ENCODE results near the gene CCNH.

Gene CCNH

DNA sequence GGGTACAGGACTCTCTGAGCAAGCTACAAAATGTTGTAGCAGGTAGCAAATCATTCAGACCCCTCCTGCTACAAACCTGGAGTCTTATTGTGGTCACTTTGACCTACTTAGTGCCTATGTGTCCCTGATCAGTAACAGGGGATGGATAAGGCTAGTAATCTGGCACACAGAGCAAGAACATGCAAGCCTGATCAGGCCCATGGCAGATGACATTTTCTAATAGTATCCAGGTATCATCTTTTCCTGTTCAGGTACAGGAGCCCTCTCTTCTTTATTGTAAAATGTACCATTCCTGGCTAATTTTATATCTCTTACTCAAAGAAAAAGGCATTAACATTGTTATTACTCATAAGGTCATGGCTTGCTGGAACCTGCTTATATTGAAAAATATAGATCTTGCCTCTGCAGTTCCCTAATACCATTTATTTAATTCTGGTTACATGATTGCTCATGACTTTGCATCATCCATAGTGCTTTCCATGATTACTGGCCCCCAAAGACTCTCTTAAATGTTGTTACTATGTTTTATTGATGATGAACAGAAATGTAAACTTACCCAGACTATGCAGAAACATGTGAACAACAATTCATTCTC is 18.2 kb upstream of the CCNH start:
- Histone ChIP-seq H3K27me3 (ENCODE audit: control insufficient read depth, insufficient read depth, low read length) (no peaks in the 10 kb centered on the region), H3K36me3 (ENCODE audit: control insufficient read depth, insufficient read depth, low read length) (no peaks in the 10 kb centered on the region), H3K9me3 (ENCODE audit: control insufficient read depth, insufficient read depth, low read length) (no peaks in the 10 kb centered on the region), H3K4me1 (ENCODE audit: control insufficient read depth, insufficient read depth, low read length) (no peaks in the 10 kb centered on the region), H3K4me3 (ENCODE audit: low read depth, low read length) (no peak overlapping the region), H3K27ac (ENCODE audit: low read depth, low read length) (no peak overlapping the region), H3K9ac (ENCODE audit: low read depth, low read length) (no peak overlapping the region)

DNA sequence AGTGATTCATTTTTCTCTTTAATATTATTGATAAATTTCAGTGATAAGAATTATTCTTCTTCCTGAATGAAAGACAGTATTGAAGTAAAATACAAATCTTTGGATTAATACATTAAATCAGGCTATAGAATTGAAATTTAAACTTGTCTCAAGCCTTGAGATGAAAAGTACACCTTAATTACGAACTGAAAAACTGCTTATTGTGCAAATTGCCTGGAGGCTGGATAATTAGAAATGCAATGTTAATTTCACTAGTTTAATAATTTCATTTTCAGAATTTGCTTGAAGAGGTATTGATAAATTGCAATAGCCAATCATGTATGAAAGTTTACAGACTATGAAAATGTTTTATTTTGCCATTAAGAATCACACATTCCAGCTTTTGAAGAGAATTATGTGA is 11.0 kb upstream of the CCNH start:
- Histone ChIP-seq H3K27ac (ENCODE audit: low read depth, low read length) (no peak overlapping the region), H3K36me3 (ENCODE audit: control insufficient read depth, insufficient read depth, low read length) (no peaks in the 10 kb centered on the region), H3K9ac (ENCODE audit: low read depth, low read length) (no peak overlapping the region), H3K4me3 (ENCODE audit: low read depth, low read length) (no peak overlapping the region), H3K27me3 (ENCODE audit: control insufficient read depth, insufficient read depth, low read length) (no peaks in the 10 kb centered on the region), H3K9me3 (ENCODE audit: control insufficient read depth, insufficient read depth, low read length) (no peaks in the 10 kb centered on the region), H3K4me1 (ENCODE audit: control insufficient read depth, insufficient read depth, low read length) (no peaks in the 10 kb centered on the region)

DNA sequence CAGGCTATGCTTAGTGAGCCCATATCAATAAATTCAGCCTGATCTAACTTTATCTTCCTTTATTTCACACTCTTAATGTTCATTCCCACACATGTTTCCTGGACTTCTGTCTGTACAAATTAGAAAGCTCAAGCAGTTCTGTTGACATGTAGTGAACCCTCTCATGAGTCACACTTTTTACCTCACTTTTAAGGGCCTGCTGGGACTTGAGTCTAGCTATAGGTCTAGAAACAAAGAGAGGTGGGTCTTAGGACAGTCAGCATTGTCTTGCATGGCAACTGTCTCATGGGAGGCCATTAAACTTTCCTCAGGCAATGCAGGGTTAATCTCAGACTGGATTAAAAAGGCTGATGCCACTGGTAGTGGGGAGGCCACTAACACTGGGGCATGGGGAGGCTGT is 8.6 kb upstream of the CCNH start:
- H3K36me3 ChIP-seq (ENCODE audit: control insufficient read depth, insufficient read depth, low read length): no peaks in the 10 kb centered on the region
- H3K9me3 ChIP-seq (ENCODE audit: control insufficient read depth, insufficient read depth, low read length): no peaks in the 10 kb centered on the region
- no peak overlapping the region for H3K4me3 ChIP-seq (ENCODE audit: low read depth, low read length)
- no peaks in the 10 kb centered on the region for H3K27me3 ChIP-seq (ENCODE audit: control insufficient read depth, insufficient read depth, low read length)
- no peak overlapping the region for H3K9ac ChIP-seq (ENCODE audit: low read depth, low read length)
- no peaks in the 10 kb centered on the region for H3K4me1 ChIP-seq (ENCODE audit: control insufficient read depth, insufficient read depth, low read length)
- no peak overlapping the region for H3K27ac ChIP-seq (ENCODE audit: low read depth, low read length)

DNA sequence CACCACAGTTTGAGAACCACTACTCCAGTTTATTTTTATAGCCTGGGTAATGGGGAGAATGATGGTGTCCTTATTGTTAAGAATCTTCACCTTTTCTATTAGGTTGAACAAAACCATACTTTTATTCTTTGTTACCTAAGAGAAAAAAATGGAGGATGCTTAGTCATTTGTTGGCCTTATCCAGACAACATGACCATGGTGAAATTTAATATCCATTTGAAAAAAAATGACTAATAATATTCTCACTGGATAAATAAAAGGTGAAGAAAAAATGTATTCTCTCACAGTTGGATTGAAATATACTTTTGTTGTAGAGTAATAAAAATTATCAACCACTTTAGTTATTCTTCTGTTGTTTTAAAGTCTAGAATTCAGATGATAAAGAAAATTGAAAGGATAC is 5.8 kb upstream of the CCNH start:
- Histone ChIP-seq H3K27ac (ENCODE audit: low read depth, low read length) (no peak overlapping the region), H3K9me3 (ENCODE audit: control insufficient read depth, insufficient read depth, low read length) (no peaks in the 10 kb centered on the region), H3K9ac (ENCODE audit: low read depth, low read length) (no peak overlapping the region)

DNA sequence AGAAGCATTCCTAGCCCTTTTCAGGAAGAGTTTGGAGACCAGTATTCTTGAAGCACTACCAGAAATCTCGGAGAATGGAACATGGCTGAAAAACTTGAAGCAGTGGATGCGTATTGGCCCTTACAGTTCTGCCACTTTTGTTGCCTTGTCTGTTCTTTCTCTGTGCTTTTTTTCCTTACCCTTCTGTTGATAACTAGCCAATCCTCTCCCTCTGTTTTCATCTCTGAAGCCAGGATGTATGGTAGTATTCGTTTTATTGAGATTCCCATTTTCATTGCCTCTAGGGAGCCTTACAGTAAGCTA is 564 bp upstream of the CCNH start:
- no peaks in the 10 kb centered on the region for H3K9me3 ChIP-seq (ENCODE audit: control insufficient read depth, insufficient read depth, low read length)
- peak overlapping the region; percentile 94 for H3K27ac ChIP-seq (ENCODE audit: low read depth, low read length)
- peak overlapping the region; percentile 54; the same call in 1 of the 2 replicates for H3K9ac ChIP-seq (ENCODE audit: low read depth, low read length)
- H3K4me3 ChIP-seq (ENCODE audit: low read depth, low read length): peak overlapping the region; percentile 95
- H3K36me3 ChIP-seq (ENCODE audit: control insufficient read depth, insufficient read depth, low read length): peaks cover 29% of the 10 kb centered on the region
- H3K4me1 ChIP-seq (ENCODE audit: control insufficient read depth, insufficient read depth, low read length): peaks cover 5% of the 10 kb centered on the region; the same call in 1 of the 2 replicates
- no peaks in the 10 kb centered on the region for H3K27me3 ChIP-seq (ENCODE audit: control insufficient read depth, insufficient read depth, low read length)

More for the DNA sequence above, 5.8 kb upstream of the CCNH start:
- H3K4me1 ChIP-seq (ENCODE audit: control insufficient read depth, insufficient read depth, low read length): no peaks in the 10 kb centered on the region
- H3K4me3 ChIP-seq (ENCODE audit: low read depth, low read length): no peak overlapping the region
- H3K36me3 ChIP-seq (ENCODE audit: control insufficient read depth, insufficient read depth, low read length): no peaks in the 10 kb centered on the region
- H3K27me3 ChIP-seq (ENCODE audit: control insufficient read depth, insufficient read depth, low read length): no peaks in the 10 kb centered on the region

DNA sequence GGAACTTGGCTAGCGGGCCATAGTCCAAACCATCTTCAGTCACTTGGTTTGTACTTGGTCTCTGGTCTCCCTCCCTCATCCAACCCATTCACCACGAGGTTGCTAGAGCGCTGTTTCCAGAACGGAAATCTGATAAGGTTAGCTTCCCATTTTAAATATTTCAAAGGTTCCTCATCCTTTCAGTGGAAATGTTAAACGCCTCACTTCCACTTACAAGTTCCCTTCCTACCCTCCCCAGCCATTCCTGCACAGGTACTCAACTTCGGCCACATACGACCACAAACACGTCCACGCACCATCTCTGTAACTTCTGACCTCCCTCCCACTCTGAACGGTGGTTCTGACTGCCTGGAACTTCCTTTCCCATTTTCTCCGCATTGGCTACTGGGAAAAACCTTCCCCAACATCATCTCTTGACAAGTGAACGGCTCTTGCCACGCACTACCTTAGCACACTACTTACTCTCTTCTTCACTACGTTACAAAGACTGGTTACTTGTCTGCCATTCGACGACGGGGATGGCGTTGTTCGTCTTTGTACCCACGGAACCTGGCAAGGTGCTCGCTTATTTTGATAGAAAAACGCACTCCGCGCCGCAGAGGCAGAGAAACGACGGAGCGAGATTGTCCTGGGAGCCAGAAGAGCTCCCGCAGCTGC is 629 bp downstream of the CCNH start:
- peaks cover 41% of the 10 kb centered on the region for H3K36me3 ChIP-seq (ENCODE audit: control insufficient read depth, insufficient read depth, low read length)
- peak overlapping the region; percentile 85 for H3K9ac ChIP-seq (ENCODE audit: low read depth, low read length)
- no peaks in the 10 kb centered on the region for H3K27me3 ChIP-seq (ENCODE audit: control insufficient read depth, insufficient read depth, low read length)
- H3K4me1 ChIP-seq (ENCODE audit: control insufficient read depth, insufficient read depth, low read length): peaks cover 5% of the 10 kb centered on the region; the same call in 1 of the 2 replicates
- H3K9me3 ChIP-seq (ENCODE audit: control insufficient read depth, insufficient read depth, low read length): no peaks in the 10 kb centered on the region
- peak overlapping the region; percentile 94 for H3K27ac ChIP-seq (ENCODE audit: low read depth, low read length)
- H3K4me3 ChIP-seq (ENCODE audit: low read depth, low read length): peak overlapping the region; percentile 95

DNA sequence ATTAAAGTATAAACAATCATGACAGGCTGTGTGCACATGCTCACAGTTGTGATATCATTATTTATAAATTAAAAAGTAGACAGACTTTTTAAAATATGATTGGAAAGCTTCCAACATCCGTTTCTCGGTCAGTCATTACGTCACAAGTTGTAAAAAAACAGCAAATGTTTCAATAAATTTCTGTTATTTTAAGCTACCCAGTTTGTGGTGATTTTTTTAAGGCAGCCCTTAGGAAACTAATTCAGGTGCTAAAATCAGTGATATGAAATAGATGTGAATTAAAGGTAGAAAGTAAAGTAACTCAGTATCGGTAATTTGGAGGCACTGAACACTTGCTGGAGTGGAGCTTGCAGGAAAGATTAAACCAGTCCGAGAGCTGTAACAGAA is 1.2 kb downstream of the CCNH start:
- H3K9me3 ChIP-seq (ENCODE audit: control insufficient read depth, insufficient read depth, low read length): no peaks in the 10 kb centered on the region
- peaks cover 5% of the 10 kb centered on the region; the same call in 1 of the 2 replicates for H3K4me1 ChIP-seq (ENCODE audit: control insufficient read depth, insufficient read depth, low read length)
- no peaks in the 10 kb centered on the region for H3K27me3 ChIP-seq (ENCODE audit: control insufficient read depth, insufficient read depth, low read length)
- peak overlapping the region; percentile 85 for H3K9ac ChIP-seq (ENCODE audit: low read depth, low read length)
- H3K4me3 ChIP-seq (ENCODE audit: low read depth, low read length): peak overlapping the region; percentile 95
- H3K36me3 ChIP-seq (ENCODE audit: control insufficient read depth, insufficient read depth, low read length): peaks cover 46% of the 10 kb centered on the region
- no peak overlapping the region for H3K27ac ChIP-seq (ENCODE audit: low read depth, low read length)

DNA sequence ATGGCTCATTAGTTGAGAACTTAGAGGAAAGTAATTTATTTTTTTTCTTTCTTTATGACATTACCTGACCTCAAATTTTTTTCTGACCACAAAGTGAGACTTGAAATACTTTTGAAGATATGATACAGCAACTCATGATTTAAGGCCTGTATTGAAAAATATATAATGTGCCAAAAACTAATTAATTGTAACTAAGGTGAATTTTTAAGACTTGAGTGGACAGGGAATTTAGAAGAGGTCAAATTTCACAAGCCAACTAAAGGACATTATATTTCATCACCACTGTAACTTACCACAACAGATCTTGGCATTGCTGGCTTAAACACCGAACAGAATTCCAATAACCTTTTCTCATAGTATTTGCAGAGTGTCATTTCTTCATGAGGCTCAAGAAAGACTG is 1.8 kb downstream of the CCNH start:
- no peak overlapping the region for H3K27ac ChIP-seq (ENCODE audit: low read depth, low read length)
- peaks cover 5% of the 10 kb centered on the region; the same call in 1 of the 2 replicates for H3K4me1 ChIP-seq (ENCODE audit: control insufficient read depth, insufficient read depth, low read length)
- H3K9ac ChIP-seq (ENCODE audit: low read depth, low read length): no peak overlapping the region
- peak overlapping the region; percentile 95 for H3K4me3 ChIP-seq (ENCODE audit: low read depth, low read length)
- H3K27me3 ChIP-seq (ENCODE audit: control insufficient read depth, insufficient read depth, low read length): no peaks in the 10 kb centered on the region
- no peaks in the 10 kb centered on the region for H3K9me3 ChIP-seq (ENCODE audit: control insufficient read depth, insufficient read depth, low read length)
- peaks cover 53% of the 10 kb centered on the region for H3K36me3 ChIP-seq (ENCODE audit: control insufficient read depth, insufficient read depth, low read length)

DNA sequence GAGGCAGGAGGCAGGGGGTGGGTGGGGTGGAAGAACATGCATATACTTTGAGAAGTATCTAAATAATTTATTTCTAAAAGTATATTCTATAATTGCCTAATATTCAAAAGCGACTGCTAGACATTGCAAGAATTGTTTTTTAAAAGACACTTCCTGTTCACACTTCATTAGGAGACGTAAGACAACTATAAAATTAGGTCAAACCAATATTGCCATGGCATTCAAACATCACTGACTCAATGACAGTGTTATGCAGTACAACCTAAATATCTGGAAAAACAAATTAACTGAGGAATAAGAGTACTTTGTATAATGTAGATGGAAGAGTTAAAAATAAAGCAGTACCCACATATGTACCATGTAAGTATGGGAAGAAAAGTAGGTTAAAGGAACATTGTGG is 4.5 kb downstream of the CCNH start:
- H3K4me1 ChIP-seq (ENCODE audit: control insufficient read depth, insufficient read depth, low read length): peaks cover 5% of the 10 kb centered on the region; the same call in 1 of the 2 replicates
- H3K9ac ChIP-seq (ENCODE audit: low read depth, low read length): no peak overlapping the region
- no peaks in the 10 kb centered on the region for H3K27me3 ChIP-seq (ENCODE audit: control insufficient read depth, insufficient read depth, low read length)
- no peak overlapping the region for H3K4me3 ChIP-seq (ENCODE audit: low read depth, low read length)
- no peaks in the 10 kb centered on the region for H3K9me3 ChIP-seq (ENCODE audit: control insufficient read depth, insufficient read depth, low read length)
- H3K36me3 ChIP-seq (ENCODE audit: control insufficient read depth, insufficient read depth, low read length): peaks cover 80% of the 10 kb centered on the region
- no peak overlapping the region for H3K27ac ChIP-seq (ENCODE audit: low read depth, low read length)

DNA sequence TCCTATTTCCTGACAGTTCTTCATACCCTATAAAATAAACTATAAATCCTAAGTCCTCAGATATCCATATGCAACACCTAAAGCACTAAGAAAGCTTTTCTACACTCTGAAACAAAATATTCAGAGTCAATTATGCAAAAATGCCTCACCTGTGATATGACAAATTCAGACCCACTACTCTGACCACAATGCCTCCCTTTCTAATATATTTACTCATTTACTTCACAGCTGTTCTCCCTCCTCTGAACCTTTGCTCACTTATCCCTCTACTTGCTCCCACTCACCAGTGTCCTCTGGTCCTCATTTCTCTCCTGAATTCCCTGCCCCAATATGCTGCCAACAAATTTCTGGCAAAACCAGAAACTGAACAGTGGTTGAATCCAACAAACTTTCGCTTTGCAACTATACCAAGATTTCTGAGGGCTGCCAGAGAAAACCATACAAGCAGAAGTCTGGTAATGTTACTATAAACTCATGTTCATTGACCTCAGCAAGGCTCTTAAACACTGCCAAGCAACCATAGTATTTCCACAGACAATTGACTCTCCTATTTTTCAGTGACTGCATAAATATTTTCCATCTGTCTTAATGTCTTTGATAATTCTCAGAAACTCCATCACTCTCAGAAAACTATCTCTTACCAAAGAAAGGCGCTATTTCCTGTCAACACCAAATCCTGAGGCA is 7.1 kb downstream of the CCNH start:
- H3K9me3 ChIP-seq (ENCODE audit: control insufficient read depth, insufficient read depth, low read length): 0 out of 2 replicates have a peak, but pooled peaks cover 3% of the 10 kb centered on the region
- no peak overlapping the region for H3K4me3 ChIP-seq (ENCODE audit: low read depth, low read length)
- H3K9ac ChIP-seq (ENCODE audit: low read depth, low read length): no peak overlapping the region
- H3K27ac ChIP-seq (ENCODE audit: low read depth, low read length): no peak overlapping the region
- H3K27me3 ChIP-seq (ENCODE audit: control insufficient read depth, insufficient read depth, low read length): no peaks in the 10 kb centered on the region
- H3K4me1 ChIP-seq (ENCODE audit: control insufficient read depth, insufficient read depth, low read length): no peaks in the 10 kb centered on the region
- peaks cover 100% of the 10 kb centered on the region for H3K36me3 ChIP-seq (ENCODE audit: control insufficient read depth, insufficient read depth, low read length)

DNA sequence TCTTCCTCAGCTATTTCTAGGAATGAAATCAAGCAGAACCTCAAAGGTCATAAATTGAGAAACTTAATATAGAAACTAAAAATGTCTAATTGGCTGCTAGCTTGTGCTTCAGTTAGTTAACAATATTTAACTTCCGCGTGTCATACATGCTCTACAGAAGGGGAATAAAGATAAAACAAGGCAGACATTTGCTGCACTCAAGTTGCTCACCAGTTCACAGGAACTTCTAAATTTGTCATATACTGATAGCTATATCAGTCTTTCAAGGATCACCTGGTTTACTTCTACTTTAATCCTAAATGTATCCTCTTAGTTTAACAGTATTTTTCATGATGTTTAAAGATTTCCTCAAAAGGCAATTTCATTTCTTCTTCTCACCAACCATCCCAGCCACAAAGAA is 8.4 kb downstream of the CCNH start:
- Histone ChIP-seq H3K4me1 (ENCODE audit: control insufficient read depth, insufficient read depth, low read length) (no peaks in the 10 kb centered on the region), H3K36me3 (ENCODE audit: control insufficient read depth, insufficient read depth, low read length) (peaks cover 100% of the 10 kb centered on the region), H3K9ac (ENCODE audit: low read depth, low read length) (no peak overlapping the region), H3K27me3 (ENCODE audit: control insufficient read depth, insufficient read depth, low read length) (no peaks in the 10 kb centered on the region), H3K9me3 (ENCODE audit: control insufficient read depth, insufficient read depth, low read length) (0 out of 2 replicates have a peak, but pooled peaks cover 3% of the 10 kb centered on the region), H3K4me3 (ENCODE audit: low read depth, low read length) (no peak overlapping the region), H3K27ac (ENCODE audit: low read depth, low read length) (no peak overlapping the region)

All from HUES48 (cell line).